Astrocyte of the hippocampus (primary cell): ENCODE measurements around the gene MUC6.
"Not testable (repeated sequence)": the region's sequence is repeated elsewhere in the genome, so short reads cannot be mapped to it uniquely, and the experiment has no call there.

ENCODE experiments used
- DNase-seq: peaks from one replicate; pipeline ENCODE4 v3.0.0; 2011; ENCODE audit warnings: low read depth, low spot score

Gene MUC6

DNA sequence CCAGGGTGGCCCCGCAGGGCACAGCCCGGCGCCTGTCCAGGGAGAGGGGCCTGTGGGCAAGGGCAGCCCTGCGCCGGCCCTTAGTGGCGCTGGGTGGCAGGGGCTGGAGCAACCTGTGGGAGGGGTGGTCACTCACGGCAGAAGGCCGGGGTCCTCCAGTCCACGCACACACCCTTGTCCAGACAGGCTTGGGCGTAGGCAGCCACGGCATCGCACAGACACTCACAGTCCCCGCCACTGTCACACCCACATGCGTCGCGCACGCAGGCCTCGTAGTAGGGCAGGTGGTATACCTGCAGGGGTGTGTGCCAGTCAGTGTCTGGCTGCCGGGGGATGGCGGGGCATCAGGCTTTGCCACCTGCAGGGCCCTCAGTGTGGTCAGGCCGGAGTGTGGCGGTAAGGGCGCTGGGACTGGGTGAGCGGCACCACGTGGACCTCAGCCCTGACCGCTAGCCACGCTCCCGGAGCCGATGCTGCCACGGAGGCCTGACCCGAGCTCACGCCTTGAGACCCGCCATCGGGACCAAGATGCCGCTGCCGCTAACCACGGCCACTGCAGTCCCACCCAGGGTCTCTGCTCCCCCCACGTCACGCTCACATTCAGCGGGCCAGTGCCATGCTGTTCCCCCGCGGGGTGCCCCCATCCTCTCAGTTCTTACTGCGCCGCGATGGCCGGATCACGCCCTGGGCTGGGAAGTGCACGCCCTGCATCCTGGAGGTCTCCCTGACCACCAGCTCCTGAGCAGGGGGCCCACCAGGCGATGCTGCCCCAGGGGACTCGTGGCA lies 12.5 kb downstream of the MUC6 start:
- no peak for DNase-seq

DNA sequence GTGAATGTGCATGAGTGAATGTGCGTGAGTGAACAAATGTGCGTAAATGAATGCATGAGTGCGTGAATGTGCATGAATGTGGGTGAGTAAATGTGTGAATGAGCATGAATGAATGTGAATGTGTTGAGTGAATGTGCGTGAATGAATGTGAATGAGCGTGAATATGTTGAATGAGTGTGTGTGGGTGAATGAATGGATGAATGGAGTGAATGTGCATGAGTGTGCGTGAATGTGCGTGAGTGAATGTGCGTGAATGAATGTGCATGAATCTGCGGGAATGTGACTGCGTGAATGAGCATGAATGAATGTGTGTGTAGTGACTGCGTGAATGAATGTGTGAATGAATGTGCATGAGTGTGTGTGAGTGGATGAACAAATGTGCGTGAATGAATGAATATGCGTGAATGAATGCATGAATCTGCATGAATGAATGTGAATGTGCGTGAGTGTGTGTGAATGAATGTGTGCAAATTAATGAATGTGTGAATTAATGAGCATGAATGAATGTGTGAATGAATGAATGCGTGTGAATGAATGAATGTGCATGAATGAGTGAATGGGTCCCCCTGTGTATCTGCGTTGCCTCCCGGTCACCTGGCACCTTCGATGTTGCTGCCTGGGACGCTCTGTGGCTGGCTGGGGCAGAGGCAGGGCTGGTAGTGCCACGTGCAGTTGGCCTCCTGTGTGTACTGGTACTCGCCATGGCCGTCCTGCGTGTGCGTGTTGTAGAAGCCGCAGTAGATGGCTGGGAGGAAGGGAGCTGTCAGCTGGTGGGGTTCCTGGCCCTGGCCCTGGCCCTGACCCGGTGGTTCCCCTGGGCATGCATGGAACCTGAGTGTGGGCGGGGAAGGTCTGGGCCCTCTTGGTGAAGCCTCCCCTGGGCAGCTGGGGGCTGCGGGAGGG lies 13.4 kb downstream of the MUC6 start:
- no peak for DNase-seq

DNA sequence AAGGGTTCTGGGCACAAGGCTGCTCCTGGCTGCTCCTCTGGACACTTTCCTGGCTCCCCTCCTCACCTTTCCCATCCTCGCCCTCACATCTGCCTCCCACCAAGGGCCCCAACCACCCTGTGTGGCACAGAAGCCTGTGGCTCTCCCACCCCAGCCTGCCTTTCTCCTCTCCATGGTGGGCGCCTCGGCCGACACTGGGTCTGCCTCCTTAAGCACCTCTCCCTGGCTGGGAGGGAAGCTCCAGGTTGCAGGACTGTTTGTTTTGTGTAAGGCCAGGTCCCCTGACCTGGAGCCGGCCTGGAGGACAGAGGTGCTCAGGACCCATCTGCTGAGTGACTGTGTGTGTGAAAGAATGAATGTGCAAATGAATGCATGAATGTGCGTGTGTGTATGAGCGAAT lies 14.1 kb downstream of the MUC6 start:
- DNase-seq, result no peak

DNA sequence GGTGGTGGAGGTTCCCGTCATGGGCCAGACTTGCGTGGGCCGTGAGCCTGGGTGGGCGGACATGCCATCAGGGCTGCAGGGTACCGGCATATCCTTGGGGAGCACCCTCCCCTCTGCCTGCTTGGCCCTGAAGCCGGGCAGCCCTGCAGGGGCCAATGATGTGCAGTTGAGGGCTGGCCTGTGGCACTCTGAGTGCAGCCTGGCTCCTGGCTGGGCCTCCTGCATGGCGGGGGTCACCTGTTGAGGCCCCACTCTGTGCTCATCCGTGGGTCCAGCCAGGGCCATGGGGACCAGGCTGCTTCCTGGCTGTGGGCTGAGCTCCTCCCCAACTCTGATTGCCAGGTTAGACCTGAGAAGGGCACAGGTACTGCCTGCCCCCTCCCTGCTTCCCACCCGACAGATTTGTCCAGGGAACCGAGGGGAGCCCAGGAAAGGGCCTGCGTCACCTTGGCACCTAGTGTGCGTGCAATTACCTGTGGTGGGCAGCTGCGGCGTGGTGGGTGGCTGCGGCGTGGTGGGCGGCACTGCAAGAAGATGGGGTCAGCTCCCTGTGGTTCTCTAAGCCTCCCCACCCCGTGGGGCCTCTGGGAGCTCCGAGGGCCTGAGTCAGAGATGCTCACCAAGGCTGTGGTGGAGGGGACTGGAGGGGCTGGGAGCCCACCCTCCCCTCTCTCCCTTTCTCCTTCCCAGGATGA lies 16.2 kb downstream of the MUC6 start:
- DNase-seq, result no peak

DNA sequence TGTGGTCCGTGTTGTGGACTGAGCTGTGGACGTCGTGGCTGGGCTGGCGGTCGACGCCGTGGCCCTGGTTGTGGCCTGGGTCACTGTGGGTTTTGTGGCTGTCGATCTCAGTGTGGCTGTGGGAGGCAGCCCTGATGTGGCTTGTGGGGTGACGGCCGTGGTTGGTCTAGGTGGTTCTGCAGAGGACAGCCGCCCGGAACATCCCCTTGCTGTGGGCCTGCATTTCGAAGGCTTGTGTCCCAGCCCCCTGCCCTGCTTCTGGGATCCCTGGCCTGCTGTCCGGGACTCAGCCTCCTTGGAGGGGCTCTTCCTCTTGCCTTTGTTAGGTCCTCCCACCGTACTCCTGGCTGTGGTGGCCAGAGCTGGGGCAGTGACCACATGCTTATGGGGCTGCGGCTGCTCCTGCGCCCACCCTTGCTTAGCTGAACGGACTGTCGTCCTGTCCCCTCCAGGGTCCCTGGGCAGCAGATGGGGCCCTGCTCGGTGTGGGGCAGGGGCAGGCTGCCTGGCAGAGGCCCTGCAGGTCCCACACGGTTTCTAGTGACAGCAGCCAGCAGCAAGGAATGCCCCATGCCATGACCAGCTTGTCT lies 17.1 kb downstream of the MUC6 start:
- no peak for DNase-seq

DNA sequence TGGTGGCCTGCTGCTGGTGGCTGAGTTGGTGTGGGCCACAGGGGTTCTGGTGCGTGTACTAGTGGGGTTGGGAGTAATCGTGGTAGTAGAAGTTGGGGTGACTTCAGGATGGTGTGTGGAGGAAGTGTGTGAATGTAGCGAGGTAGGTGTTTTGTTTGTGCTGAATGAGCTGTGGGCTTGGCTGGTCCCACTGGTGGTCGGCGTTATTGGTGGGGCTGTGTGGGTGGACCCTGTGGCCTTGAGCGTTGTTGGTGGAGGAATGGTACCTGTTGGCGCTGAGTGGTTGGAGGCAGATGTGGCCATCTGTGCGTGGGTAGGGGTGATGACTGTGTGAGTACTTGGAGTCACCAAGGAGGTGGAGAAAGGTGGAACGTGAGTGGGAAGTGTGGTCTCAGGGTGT lies 18.4 kb downstream of the MUC6 start:
- no peak for DNase-seq

DNA sequence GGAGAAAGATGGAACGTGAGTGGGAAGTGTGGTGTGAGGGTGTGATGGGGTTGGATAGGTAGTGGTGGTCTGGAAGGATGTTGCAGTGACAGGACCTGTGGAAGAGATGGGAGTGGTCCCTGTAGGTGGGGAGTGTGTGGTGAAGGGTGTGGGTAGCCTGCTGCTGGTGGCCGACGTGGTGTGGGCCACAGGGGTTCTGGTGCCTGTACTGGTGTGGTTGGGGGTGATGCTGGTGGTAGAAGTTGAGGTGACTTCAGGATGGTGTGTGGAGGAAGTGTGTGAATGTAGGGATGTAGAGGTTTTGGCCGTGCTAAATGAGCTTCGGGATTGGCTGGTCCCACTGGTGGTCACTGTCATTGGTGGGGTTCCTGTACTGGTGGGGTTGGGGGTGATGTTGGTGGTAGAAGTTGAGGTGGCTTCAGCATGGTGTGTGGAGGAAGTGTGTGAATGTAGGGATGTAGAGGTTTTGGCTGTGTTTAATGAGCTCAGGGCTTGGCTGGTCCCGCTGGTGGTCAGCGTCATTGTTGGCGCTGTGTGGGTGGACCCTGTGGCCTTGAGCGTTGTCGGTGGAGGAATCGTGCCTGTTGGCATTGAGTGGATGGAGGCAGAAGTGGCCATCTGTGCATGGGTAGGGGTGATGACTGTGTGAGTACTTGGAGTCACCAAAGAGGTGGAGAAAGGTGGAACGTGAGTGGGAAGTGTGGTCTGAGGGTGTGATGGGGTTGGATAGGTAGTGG lies 19.1 kb downstream of the MUC6 start:
- DNase-seq, result no peak

DNA sequence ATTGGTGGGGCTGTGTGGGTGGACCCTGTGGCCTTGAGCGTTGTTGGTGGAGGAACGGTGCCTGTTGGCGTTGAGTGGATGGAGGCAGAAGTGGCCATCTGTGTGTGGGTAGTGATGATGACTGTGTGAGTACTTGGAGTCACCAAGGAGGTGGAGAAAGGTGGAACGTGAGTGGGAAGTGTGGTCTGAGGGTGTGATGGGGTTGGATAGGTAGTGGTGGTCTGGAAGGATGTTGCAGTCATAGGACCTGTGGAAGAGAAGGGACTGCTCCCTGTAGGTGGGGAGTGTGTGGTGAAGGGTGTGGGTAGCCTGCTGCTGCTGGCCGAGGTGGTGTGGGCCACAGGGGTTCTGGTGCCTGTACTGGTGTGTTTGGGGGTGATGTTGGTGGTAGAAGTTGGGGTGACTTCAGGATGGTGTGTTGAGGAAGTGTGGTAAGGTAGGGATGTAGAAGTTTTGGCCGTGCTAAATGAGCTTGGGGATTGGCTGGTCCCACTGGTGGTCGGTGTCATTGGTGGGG lies 19.9 kb downstream of the MUC6 start:
- not testable (repeated sequence) for DNase-seq

DNA sequence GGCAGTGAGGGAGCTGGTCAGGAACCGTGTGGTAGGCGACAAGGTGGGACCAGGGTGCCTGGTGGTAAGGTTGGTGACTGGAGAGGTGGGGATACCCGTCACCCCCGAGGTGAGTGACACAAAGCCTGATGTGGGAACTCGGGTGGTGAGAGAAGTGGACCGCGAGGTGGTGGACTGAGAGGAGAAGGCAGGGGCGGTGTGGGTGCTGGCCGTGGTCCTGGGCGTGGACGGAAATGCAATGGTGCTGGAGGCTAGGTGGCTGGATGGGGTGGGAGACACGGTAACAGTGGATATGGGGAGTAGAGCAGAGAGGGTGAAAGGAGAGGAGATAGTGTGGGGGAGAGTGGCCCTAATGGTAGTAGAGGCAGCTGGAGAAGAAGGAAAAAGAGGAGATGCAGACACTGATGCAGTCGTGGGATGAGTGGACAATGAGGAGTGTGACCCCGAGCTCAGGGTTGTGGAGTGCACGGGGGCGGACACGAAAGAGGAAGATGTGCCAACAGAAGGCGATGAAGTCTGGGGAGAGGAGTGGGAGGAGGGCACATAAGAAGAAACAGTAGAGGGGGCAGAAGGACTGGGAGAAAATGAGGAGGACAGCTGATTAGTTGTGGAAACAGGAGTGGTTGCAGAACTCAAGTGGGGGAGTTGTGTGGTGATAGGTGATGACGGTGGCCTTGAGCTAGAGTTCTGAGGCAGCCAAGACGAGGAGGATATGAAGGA lies 20.5 kb downstream of the MUC6 start:
- no peak for DNase-seq

DNA sequence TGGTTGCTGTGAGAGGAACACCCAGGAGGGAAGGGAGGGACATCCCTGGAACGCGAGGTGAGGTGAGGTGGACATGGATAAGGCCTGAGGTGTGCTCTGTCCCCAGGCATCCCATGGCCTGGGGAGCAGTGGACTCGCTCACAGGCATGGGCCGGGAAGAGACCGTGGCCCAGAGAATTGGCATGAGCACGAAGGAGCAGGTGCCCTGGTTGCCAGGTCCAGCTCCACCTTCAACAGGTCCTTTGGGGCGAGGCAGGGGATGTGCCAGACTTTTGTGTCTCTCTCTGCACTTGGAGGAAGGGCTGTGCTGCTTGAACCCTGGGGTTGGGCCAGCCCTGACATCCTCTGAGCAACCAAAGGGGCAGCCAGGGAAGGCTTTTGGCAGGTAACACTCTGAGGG lies 21.5 kb downstream of the MUC6 start:
- no peak for DNase-seq

DNA sequence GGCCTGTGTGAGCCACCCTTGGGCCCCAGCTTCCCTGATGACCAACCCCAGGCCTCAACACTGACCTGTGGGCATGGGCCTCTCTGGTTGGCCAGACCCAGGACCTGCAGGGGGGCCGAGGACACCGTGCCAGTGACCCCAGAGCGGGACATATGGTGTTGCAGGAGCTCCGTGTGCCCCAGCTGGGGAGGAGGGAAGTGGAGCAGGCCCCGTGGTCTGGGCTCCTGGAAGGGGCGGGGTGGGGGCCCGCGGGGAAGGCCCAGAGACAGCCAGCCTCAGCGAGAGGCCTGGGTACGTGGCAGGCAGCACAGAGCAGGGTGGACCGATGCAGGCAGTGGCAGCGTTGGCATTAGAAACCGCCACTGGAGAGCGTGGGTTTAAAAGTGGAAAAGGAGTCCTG lies 22.2 kb downstream of the MUC6 start:
- no peak for DNase-seq

DNA sequence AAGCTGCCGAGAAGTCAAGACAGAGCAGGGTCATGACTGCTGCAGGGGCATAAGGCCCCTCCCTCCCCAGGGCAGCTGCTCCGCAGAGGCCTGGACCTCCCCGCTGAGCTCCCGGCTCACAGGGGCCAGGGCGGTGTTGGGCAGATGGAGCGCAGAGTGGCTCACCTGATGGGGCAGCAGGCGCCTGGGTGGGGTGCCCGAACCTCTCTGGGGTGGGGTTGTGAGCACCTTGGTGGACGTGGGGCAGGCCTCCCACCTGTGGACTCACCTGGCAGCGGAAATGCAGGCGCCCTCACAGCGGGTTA lies 22.9 kb downstream of the MUC6 start:
- no peak for DNase-seq

DNA sequence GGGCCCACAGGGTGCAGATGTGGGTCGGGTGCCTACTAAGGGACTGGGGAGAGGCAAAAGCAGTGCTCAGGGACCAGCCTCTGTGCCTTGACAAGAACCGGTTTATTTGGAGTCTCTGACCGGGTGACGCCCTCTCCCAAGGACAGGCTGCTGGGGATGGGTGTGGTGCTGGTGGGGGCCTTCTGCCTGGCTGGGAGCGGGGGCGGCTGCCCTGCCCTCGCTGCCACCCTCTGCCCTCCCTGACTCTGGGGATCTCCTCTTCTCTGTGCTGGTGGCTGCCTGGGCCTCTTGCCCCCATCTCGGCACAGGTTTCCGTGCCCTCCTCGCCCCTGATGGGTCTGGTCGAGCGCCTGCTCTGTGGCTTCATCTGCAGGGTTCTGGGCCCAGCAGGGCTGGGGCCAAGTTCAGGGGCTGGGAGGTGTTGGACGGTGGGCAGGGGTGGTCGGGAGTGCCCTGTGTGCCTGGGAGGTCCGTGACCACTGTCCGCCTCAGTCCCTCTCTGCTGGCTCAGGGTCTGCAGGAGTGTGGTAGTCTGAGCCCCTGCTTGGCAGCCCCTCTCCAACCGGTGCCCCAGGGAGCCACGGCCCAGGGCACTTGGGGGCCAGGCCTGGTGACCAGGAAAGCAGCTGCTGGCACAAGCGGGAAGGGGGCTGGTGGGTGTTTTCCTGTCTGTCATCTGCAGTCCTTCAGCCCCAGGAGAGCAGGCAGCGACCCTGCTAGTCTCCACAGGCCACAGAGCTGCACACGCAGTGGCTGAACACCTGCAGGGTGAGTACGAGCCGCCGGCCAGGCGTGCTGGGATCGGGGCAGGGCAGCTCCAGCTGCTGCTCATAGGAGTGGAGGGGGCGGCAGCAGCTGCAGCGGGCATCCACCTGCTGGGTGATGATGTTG lies 23.5 kb downstream of the MUC6 start:
- no peak for DNase-seq

DNA sequence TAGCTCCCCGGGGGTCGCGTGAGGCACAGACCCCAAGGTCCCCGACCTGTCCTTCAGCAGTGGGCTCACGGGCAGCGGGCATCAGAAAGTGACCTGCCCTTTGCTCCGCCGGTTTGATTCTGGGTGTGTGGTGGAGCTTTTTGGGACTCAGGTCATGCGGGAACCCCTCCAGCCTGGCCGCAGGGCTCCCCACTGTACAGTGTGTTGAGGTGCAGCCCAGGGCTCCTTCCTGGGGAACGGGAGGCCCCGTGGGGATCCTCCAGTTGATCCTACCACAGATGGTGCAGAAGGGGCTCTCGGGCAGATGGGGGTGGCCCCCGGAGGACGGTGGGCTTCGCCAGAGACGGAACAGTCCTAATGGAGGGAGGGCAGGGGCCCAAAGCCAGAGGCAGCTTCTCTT lies 24.2 kb downstream of the MUC6 start:
- no peak for DNase-seq

DNA sequence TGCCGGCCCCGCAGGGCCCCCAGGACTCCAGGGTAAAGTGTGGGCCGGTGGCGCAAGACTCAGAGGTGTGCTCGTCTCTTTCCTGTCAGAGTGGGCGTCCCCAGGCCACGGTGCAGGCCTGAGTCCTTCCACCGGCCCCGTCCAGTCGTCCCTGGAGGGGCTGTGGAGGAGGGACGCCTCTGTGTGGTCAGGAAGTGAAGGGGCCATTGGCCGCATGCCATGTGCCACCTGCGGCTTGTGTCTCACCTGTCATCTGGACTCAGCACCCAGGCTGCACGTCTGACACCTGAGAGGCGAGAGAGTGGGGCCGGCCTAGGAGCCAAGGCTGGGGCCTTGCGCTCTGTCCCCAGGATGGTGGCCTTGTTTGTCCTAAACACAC lies 25.2 kb downstream of the MUC6 start:
- DNase-seq, result no peak

DNA sequence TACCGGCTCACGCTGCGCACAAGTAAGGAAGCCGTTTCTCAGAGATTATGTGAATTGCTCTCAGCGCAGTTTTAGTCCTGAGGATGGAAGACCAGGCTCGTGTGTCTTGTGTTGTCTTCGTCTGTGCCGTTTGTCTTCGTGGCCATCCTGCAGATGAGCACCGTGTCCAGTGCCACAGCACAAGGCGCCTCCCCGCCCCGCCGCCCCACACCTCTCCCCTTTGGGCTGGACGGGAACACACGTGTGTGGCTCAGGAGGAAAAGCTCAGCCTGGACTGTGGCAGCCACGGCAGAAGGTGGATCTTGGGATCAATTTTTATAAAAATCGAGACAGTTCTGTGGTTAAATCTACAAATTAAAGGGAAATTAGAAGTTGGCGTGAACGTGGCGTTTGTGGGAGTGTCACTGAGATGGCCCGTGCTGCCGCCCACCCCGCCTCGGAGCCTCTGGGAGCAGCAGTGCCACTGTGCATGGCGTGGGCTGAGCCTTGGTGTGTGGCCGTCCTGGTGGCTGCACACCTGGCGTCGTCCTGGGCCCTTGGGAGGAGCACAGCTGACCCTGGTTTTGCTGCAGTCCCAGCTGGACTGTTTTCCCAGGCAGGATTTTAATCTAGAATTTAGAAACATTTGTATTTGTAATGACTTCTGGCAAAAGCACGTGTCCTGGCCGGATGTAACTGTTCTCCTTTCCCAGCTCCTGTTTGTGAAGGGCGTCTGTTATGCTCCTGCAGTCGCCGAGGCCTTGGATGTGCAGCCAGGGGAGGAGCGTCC lies 25.8 kb downstream of the MUC6 start:
- DNase-seq, result no peak

DNA sequence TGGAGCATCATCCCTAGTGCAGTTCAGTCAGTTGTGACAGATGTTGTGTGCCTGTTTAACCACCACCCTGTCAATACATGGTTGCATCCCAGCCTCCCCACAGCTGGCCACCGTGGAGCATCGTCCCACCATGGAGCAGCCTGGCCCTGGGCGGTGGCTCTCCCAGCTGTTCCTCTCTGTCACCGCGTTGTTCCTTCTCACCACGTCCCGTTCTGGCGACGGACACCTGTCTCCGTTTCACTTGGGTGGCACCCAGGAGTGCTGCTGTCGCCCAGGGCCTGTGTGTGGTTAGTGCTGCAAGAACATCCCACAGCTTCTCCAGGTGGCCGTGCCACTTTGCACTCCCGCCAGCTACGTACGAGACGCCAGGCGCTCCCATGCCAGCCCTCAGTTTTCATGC lies 26.5 kb downstream of the MUC6 start:
- no peak for DNase-seq

DNA sequence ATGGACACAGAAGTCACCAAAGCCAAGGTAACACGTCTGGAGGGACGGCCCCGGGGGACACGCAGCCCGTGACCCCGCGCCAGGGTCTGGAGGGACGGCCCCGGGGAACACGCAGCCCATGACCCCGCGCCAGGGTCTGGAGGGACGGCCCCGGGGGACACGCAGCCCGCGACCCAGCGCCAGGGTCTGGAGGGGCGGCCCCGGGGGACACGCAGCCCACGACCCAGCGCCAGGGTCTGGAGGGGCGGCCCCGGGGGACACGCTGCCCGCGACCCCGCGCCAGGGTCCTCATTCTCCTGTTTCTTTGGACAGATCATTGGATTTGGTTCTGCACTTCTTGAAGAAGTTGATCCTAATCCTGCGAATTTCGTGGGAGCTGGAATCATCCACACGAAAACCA lies 27.1 kb downstream of the MUC6 start:
- no peak for DNase-seq

DNA sequence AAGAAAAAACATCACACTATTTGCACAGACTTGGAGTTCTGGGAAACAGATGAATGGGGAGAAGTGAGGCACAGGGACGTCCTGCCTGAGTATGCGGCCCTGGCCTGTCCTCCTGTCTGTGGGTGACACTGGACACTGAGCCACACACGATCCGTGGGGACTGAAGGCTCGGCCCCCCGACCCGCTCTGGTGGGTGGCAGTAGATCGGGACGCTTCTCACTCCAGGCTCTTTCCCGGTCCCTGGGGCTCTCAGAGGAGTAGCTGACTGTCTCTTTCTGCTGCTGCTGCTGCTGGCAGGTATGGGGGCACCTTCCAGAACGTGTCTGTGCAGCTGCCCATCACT lies 27.7 kb downstream of the MUC6 start:
- DNase-seq, result no peak
